Right atrium auricular region (tissue), 2 donors: ENCODE measurements around the gene LFNG. TPM values are rescaled to one million over a fixed set of nuclear protein-coding genes. Genes with fewer than 3 reads are reported as not detected.

Source experiments
- DNase-seq: peaks from one replicate; pipeline ENCODE4 v3.0.0-alpha.2; 2019; ENCODE audit warnings: low spot score
- H3K27ac ChIP-seq, 2 donors: fragments of 200-600 bp; sonication (generic); 1 replicate in 1 of 2; 2 replicates in 1 of 2; pipeline ENCODE4 v1.5.1; 2016 to 2019
- H3K27me3 ChIP-seq, 2 donors: fragments of 200-600 bp; sonication (generic); one replicate each; pipeline versions ENCODE4 v1.5.1 to v1.6.0; 2017 to 2019
- H3K36me3 ChIP-seq: fragments of 200-600 bp; sonication (generic); one replicate; pipeline ENCODE4 v1.5.1; 2016
- H3K4me1 ChIP-seq, 2 donors: fragments of 200-600 bp; sonication (generic); one replicate each; pipeline versions ENCODE4 v1.5.1 to v1.6.0; 2017 to 2019
- H3K4me3 ChIP-seq, 2 donors: fragments of 200-600 bp; sonication (generic); 1 replicate in 1 of 2; 2 replicates in 1 of 2; pipeline ENCODE4 v1.5.1; 2017 to 2019; ENCODE audit warnings: mild to moderate bottlenecking in 1 of 2, moderate library complexity in 1 of 2
- H3K9me3 ChIP-seq, 2 donors: fragments of 200-600 bp; sonication (generic); one replicate each; pipeline ENCODE4 v1.5.1; 2019
- total RNA-seq, 2 donors: library from RNA; depleted of rRNA; stranded (reverse); fragments of >200 nt; gene quantifications; one replicate each; pipeline ENCODE4 v1.1.0, GENCODE V29; 2016
- TF ChIP-seq, protein P1 (sequence below), 2 donors: fragments of 200-600 bp; sonication (generic); IDR thresholded peaks; one replicate each; pipeline ENCODE4 v1.5.1; 2019; ENCODE audit warnings: antibody characterized with exemption in 2 of 2

Gene LFNG, protein sequence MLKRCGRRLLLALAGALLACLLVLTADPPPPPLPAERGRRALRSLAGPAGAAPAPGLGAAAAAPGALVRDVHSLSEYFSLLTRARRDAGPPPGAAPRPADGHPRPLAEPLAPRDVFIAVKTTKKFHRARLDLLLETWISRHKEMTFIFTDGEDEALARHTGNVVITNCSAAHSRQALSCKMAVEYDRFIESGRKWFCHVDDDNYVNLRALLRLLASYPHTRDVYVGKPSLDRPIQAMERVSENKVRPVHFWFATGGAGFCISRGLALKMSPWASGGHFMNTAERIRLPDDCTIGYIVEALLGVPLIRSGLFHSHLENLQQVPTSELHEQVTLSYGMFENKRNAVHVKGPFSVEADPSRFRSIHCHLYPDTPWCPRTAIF
- total RNA-seq: 1 to 10 TPM; 3.8 to 4.3 TPM

DNA sequence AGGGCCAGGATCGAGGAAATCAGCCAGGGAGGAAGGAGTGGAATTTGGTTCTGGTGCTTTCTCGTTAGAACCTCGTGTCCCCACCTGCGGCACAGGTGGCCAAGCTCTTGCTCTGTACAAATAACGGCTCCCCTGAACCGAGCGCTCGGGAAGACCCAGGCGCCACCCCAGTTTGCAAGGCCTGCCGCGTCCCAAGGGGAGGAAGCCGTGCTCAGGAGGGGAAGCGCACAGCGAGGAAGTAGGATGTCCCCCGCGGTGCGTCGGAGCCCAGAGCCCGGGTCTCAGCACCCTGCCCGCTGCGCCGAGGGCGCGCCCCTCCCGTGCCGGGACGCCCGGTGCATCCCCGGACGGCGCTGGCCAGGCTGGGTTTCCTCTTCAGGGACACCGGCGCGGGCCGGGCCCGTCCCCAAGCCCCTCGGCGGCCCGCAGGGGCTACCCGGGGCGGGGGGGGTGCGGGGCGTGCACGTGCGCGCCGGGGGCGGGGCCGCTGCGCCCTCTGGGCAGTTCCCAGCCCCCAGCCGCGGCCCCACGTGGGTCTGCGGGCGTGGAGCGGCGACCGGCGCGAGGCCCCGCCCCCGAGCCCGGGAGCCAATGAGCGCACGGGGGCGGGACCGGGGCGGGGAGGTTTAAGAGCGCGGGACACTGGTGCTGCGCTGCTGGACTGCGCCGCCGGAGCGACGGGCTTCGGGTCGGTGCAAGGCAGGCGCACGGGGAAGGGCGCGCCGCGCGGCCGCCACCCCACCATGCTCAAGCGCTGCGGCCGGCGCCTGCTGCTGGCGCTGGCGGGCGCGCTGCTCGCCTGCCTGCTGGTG, at the start of gene LFNG:
LFNG (plus strand) TSS at position 656 of the 812 bp plus-strand sequence; CDS start at position 744, 88 bp downstream.
- H3K4me1 ChIP-seq: peaks cover 0 to 59% of the 10 kb centered on the region in 2 donors
- TF ChIP-seq, protein P1, sequence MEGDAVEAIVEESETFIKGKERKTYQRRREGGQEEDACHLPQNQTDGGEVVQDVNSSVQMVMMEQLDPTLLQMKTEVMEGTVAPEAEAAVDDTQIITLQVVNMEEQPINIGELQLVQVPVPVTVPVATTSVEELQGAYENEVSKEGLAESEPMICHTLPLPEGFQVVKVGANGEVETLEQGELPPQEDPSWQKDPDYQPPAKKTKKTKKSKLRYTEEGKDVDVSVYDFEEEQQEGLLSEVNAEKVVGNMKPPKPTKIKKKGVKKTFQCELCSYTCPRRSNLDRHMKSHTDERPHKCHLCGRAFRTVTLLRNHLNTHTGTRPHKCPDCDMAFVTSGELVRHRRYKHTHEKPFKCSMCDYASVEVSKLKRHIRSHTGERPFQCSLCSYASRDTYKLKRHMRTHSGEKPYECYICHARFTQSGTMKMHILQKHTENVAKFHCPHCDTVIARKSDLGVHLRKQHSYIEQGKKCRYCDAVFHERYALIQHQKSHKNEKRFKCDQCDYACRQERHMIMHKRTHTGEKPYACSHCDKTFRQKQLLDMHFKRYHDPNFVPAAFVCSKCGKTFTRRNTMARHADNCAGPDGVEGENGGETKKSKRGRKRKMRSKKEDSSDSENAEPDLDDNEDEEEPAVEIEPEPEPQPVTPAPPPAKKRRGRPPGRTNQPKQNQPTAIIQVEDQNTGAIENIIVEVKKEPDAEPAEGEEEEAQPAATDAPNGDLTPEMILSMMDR (IDR thresholded peaks at IDR 0.05): no peak
- no peaks in the 10 kb centered on the region for H3K9me3 ChIP-seq
- H3K27ac ChIP-seq: peak within 1 kb of the TSS in 1 of 2 donors; percentile 48
- H3K27me3 ChIP-seq: no peaks in the 10 kb centered on the region
- H3K36me3 ChIP-seq: no peaks in the 10 kb centered on the region
- peak within 1 kb of the TSS; percentile 52 to 62 for H3K4me3 ChIP-seq
- DNase-seq: peak; percentile 78

DNA sequence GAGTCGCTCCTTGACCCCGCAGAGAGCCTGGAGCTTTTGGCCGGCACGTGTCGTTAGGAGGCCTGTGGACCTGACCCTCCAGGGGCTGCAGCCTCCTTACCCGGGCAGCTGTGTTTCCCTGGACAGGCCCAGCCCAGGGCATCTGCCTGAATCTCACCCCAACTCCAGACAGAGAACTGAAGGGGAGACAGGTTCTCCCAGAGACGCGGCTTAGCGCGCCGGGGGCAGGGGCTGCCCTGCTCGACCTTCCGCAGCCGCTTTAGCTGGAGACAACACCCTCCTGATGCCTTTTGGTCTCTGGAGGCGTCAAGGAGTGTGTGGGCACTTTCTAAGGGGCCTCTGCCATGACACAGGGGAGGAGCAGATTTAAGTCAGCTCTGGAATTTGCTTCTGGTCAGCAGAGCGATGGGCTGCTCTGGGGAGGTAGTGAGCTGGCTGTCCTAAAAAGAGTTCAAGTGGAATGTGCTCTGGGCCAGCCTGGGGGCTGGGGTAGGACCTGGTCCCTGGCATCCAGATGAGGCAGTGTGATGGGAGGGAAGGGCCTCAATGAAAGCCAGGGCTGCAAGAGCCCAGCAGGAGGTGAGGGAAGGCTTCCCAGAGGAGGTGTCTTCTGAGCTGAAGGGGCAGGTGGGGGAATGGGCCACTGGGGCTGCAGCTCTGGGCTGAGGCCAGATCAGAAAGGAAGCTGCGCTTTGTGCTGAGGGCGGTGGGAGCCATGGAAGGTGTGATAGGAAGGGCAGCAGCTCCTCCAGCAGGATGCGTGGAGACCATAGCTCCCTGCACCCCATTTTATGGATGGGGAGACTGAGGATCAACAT, 49.2 kb upstream of the LFNG start:
- H3K27ac ChIP-seq: no peak overlapping the region

DNA sequence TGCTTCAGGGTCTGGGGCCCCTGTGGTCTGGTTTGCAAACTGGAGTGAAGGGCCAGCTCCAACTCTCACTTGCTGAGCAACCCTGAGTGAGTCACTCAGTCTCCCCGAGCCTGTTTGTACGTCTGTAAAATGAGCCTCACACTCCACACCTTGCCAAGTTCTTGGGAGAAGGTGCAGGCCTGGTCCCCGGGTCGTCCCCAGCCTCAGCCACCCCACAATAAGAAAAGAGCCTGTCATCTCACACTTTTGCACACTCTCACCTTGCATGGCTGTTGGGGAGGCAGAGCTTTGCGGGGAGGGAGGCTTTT, 48.6 kb upstream of the LFNG start:
- no peaks in the 10 kb centered on the region for H3K9me3 ChIP-seq
- no peaks in the 10 kb centered on the region for H3K36me3 ChIP-seq
- H3K27ac ChIP-seq: no peak overlapping the region
- H3K4me3 ChIP-seq: no peak overlapping the region
- no peak for DNase-seq
- H3K4me1 ChIP-seq: peaks cover 0 to 19% of the 10 kb centered on the region in 2 donors
- TF ChIP-seq, protein P1 (IDR thresholded peaks at IDR 0.05): no peak
- no peaks in the 10 kb centered on the region for H3K27me3 ChIP-seq

More for the DNA sequence above, 49.2 kb upstream of the LFNG start:
- TF ChIP-seq, protein P1 (IDR thresholded peaks at IDR 0.05): no peak
- Histone ChIP-seq H3K4me3 (no peak overlapping the region), H3K36me3 (no peaks in the 10 kb centered on the region), H3K27me3 (no peaks in the 10 kb centered on the region), H3K4me1 (peaks cover 0 to 19% of the 10 kb centered on the region in 2 donors), H3K9me3 (no peaks in the 10 kb centered on the region)
- DNase-seq: no peak

DNA sequence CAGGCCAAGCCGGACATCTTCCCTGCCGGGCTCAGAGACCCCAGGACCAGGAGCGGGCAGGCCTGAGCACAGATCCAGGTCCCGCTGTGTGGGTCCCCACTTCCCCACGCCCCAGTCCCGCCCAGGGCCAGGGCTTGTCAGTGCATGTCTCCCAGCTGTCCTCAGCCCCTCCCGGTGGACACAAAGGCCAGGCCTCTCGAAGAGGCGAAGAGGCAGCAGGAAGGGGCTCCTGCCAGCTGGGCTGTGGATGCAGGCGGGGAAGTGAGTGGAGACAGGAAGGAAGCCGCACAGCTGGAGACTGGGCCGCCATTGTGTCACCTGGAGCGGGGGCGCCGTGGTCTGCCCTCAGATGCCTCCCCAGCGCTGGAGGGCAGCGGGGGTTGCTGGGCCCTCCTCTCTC, 48.2 kb upstream of the LFNG start:
- H3K4me1 ChIP-seq: peaks cover 0 to 19% of the 10 kb centered on the region in 2 donors
- no peaks in the 10 kb centered on the region for H3K36me3 ChIP-seq
- no peaks in the 10 kb centered on the region for H3K27me3 ChIP-seq
- no peak overlapping the region for H3K4me3 ChIP-seq
- no peaks in the 10 kb centered on the region for H3K9me3 ChIP-seq
- DNase-seq: no peak
- H3K27ac ChIP-seq: no peak overlapping the region
- TF ChIP-seq, protein P1 (IDR thresholded peaks at IDR 0.05): no peak

DNA sequence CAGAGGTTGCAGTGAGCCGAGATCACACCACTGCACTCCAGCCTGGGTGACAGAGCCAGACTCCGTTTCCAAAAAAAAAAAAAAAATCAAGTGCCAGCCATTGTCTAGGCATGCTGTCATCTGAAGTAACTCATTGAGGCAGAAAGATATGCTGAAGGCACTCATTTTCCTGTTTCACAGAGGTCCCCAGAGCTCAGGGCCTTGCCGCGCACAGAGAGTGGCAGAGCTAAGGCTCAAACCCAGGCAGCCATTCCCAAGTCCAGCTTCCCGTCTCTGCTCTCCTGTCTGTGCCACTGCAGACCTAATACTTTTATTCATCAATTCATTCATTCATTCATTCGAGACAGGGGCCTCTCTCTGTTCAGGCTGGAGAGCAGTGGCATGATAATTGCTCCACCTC, 46.8 kb upstream of the LFNG start:
- H3K27me3 ChIP-seq: no peaks in the 10 kb centered on the region
- H3K27ac ChIP-seq: no peak overlapping the region
- no peaks in the 10 kb centered on the region for H3K36me3 ChIP-seq
- no peaks in the 10 kb centered on the region for H3K9me3 ChIP-seq
- H3K4me1 ChIP-seq: peaks cover 0 to 25% of the 10 kb centered on the region in 2 donors
- no peak for DNase-seq
- TF ChIP-seq, protein P1 (IDR thresholded peaks at IDR 0.05): no peak
- H3K4me3 ChIP-seq: no peak overlapping the region
